AG20443 (cell line): Measurements from ENCODE around the gene VPS45.
A peak's percentile ranks its signal among the peaks of the same experiment; 100 is the strongest.
"Not testable (repeated sequence)": the region's sequence is repeated elsewhere in the genome, so short reads cannot be mapped to it uniquely, and the experiment has no call there.

Experiments
- DNase-seq: peaks from one replicate; pipeline ENCODE4 v3.0.0; 2012; ENCODE audit warnings: low spot score, mixed read lengths

Gene VPS45, protein sequence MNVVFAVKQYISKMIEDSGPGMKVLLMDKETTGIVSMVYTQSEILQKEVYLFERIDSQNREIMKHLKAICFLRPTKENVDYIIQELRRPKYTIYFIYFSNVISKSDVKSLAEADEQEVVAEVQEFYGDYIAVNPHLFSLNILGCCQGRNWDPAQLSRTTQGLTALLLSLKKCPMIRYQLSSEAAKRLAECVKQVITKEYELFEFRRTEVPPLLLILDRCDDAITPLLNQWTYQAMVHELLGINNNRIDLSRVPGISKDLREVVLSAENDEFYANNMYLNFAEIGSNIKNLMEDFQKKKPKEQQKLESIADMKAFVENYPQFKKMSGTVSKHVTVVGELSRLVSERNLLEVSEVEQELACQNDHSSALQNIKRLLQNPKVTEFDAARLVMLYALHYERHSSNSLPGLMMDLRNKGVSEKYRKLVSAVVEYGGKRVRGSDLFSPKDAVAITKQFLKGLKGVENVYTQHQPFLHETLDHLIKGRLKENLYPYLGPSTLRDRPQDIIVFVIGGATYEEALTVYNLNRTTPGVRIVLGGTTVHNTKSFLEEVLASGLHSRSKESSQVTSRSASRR

DNA sequence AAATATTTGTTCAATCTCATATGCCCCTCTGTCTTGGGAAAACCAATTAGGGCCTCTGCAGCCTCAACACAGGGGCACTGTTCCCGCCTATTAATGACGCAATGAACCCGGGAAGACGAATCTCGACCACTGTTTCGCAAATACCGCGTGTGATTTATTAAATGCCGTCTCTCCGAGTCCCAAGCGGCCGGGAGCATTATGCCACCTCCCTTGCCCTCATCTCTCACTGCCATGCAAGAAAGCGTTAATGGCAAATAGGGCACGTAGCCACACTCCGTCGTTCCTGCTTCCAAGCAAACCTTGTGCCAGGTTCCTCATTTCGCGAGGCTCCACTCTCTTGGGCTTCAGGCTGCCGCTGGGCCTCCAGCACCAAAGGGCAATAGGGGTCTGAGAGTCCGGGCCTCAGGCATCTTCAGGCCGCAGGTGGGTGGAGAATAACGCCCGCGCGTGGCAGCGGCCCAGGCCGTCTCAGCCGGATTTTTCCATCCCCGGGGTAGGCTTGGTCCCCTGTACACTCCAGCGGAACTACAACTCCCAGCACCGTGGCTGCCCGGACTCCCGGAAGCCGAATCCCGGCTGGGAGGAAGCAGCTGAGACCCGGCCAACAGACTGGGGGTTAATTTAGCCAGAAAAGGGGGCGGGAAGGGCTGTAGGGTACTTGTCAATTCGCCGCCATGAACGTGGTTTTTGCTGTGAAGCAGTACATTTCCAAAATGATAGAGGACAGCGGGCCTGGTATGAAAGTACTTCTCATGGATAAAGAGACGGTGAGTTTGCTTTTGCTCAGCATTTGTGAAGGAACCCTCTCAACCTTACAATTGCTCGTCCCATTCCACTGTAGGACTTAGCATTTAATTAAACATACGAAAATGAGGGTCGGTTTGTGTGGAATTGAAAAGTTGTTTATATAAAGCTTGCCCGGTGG, at the start of gene VPS45:
Gene VPS45, plus strand, starts transcription at position 593 of the 925 bp plus-strand sequence. Its CDS starts 82 bp downstream, at position 675.
- peak; percentile 95 for DNase-seq

DNA sequence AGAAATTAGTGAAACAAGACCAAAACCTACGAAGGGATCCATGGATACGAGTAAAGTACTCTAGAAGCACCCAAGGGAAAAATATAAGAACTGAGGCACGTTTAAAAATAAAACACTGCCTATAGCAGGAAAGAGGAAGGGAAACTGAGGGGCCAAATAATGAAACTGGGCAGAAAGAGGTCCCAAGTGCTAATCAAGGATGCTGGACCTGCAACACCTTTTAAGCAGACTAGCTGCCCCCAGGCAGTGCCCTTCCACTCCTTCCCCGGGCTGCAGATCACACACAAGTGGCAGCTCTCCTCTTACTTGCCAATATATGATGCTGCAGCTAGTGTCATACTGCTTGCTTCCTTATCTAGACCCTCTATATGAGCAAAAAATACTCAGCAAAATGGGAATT, 49.4 kb upstream of the VPS45 start:
- DNase-seq = no peak

DNA sequence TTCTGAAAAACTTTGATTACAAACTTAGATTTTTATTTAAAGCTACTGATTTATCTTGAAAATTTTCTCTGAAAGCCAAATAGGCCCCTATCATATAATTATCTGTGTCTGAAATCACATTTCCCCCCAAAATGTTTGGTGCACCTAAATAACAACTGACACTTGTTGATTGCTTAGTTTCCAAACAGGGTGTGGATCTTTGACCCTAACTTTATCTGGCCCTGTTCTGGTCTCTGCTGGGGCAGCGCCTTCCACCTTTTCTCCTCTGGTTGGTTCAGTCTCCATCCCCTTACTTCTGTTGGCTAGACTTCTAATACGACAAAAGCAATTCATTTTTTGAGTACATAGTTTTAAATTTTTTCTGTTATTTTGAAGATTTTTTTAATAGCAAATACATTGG, 46.9 kb upstream of the VPS45 start:
- no peak for DNase-seq

DNA sequence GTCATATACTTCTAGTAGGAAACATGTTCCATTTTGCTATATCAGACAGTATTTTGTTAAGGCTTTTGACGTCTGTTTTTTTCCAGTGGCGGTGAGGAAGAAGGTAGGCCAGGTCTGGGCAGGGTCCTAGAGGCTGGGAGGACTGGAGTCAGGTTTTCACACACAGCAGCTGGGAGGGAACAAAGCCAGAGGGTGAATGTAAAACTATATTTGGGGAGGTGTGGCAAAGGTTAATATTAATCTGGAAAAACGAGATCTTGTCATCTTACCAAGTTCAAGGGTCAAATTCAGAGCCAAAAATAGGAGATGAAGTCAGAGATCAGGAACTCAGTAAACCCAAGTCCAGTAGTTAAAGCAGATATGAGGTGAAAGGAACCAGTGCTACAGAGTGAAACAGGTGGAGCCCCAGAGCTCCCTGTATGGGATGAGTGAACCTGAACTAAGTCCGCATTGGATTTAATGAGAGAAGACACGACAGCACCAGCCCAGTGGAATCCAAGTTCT, 46.3 kb upstream of the VPS45 start:
- no peak for DNase-seq

DNA sequence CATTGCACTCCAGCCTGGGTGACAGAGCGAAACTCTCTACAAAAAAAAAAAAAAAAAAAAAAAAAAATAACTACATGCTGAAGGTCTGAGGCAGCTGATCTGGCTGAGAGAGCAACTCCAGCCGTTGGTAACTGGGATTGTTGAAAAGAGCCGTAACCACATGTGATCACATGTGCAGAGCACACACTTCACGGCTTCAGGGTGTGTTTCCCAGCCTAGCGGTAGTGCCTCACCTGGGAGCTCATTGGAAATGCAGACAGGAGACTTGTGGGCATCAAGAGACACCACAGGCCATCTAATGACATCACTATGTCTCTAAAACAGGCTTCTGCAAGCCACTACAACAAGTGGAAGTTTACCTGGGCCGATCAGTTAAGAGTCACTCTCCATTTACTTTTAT, 45.2 kb upstream of the VPS45 start:
- no peak for DNase-seq

DNA sequence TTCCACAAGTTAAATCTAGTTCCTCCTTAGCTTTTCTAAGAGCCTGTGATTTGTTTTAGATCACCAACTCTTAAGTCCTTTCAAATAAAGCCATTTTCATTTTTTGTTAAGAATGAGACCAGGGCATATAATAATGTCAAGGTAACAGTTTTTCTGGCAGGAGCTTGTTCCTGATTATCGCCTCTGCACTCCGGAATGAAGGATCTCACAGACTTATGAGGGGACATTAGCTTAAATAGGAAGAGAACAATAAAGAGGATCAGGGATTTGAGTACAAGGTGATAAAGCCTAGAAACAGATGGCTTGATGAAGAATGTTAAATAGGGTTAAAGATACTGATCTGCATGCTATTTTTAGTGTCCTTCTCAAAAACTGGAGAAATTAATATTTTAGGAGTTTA, 43.4 kb upstream of the VPS45 start:
- no peak for DNase-seq

DNA sequence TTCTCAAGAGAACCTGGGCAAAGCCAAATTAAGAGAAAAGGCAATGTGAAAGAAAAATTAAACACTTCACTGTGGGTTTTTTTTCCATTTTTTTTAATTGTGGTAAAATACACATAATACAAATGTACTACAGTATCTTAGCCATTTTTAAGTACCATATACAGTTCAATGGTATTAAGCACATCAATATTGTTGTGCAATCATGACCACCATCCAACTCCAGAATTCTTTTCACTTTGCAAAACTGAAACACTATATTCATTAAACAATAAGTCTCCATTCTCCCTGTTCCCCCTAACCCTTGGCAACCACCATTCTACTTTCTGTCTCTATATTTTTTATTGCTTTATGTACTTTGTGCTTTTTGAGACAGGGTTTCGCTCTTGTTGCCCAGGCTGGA, 39.3 kb upstream of the VPS45 start:
- no peak for DNase-seq

DNA sequence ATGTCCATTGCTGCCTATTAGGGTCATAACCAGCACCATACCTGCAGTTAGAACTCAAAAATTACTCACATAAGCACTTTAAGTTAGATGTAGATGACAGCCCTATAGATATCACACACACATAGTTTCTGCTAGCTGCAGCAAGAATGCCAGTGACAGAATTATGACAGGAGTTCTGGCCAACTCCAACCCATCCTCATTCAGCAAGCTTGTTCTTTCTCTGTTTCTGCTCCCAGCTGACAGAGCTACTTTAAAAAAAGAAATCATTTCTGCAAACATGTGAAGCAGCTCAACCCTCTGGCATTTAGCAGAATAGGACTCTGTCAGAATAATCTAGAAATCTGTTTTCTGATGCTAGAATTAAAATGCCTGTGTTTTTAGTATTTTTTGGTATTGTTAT, 33.2 kb upstream of the VPS45 start:
- no peak for DNase-seq

DNA sequence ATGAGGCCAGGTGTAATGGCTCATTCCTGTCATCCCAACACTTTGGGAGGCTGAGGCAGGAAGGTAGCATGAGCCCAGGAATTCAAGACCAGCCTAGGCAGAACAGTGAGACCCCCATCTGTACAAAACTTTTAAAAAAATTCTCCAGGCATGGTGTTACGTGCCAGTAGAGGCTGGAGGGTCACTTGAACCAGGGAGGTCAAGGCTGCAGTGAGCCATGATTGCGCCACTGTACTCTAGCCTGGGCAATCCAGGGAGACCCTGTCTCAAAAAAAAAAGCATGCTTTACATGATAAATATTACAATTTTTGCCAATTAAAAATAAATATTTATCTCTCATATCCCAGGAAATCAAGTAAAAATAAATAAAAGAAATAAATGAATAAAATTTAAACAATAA, 17.6 kb upstream of the VPS45 start:
- no peak for DNase-seq

DNA sequence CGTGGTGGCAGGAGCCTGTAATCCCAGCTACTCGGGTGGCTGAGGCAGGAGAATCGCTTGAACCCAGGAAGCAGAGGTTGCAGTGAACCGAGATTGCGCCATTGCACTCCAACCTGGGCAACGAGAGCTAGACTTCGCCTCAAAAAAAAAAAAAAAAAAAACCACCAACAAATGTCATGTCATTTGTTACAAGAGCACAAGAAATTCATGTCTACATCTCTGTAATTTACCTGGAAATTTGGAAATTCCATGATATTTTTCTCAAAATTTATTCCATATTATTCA, 16.5 kb upstream of the VPS45 start:
- DNase-seq = no peak

DNA sequence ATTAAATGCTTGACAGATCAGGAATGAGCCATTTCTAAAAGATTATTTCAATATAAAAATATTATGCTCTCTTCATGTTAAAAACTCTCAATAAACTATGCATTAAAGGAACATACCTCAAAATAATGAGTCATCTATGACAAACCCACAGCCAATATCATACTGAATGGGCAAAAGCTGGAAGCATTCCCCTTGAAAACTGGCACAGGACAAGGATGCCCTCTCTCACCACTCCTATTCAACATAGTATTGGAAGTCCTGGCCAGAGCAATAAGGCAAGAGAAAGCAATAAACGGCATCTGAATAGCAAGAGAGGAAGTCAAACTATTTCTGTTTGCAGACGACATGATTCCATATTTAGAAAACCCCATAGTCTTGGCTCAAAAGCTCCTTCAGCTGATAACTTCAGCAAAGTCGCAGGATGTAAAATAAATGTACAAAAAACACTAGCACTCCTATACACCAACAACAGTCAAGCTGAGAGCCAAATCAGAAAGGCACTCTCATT, 15.6 kb upstream of the VPS45 start:
- not testable (repeated sequence) for DNase-seq

DNA sequence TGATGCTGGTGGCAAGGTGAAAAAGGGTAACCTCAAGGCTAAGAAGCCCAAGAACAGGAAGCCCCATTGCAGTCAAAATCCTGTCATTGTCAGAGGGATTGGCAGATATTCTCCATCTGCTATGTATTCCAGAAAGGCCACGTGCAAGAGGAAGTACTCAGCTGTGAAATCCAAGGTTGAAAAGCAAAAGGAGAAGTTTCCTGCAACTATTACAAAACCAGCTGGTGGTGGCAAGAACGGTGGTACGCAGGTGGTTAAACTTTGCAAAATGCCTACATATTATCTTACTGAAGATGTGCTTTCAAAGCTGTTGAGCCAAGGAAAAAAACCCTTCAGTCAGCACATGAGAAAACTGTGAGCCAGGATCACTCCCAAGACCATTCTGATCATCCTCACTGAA, 13.7 kb upstream of the VPS45 start:
- DNase-seq = no peak

DNA sequence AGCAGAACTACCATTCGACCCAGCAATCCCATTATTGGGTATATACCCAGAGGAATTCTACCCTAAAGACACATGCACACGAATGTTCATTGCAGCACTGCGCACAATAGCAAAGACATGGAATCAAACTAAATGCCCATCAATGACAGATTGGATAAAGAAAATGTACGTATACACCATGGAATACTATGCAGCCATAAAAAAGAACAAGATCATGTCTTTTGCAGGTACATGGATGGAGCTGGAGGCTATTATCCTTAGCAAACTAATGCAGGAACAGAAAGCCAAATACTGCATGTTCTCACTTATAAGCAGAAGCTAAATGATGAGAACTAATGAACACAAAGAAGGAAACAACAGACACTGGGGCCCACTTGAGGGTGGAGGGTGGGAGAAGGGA, 12.1 kb upstream of the VPS45 start:
- DNase-seq = not testable (repeated sequence)

DNA sequence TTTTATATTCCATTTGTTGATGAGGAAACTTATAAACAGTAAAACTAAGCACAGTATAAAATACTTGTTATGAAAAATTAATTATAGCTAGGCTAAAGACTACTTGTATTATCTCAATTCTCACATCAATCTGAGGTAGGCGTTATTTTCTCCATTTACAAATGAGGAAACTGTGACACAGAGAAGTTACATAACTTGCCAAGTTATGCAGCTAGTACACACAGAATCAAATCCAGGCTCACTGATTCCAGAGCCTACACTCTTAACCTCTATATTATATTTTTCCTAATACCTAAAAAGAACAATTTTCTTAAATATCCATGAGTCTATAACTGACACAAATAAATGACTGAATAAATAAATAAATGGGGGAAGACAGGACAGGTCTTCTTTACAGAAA, 11.2 kb upstream of the VPS45 start:
- DNase-seq = no peak

DNA sequence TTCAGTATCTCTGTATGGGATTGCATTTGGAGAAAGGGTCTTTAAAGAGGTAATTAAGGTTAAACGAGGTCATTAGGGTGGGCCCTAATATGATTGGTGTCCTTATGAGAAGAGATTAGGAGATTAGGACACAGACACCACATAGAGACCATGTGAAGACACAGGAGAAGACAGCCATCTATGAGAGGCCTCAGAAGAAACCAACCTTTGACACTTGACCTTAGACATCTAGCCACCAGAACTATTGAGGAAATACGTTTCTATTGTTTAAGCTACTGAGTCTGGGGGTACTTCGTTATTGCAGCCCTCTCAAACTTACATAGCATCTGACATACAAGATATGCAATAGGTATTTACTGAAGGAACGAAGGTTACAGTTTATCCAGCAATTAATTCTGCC, 7.3 kb upstream of the VPS45 start:
- no peak for DNase-seq

DNA sequence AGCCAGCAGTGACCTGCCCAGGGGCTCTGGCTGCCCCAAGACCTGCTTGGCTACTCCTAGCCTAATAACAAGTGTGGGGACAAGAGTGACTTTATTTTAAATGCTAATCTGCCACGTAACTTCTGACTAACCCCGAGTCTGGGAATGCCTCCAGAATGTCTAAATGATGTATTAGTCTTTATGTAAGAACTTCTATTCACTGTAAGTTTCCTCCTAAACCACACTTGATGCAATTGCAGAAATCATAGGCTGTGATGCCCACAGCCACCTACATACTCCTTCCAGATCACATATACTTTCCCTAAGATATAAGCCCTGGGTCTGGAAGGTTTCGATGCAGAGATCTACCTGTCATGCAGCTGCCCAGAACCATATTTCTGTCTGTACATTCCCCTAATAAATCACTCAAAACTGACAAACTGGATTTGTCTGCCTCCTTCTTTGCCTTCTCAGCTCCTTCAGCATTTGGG, 5.9 kb upstream of the VPS45 start:
- peak; percentile 70 for DNase-seq

DNA sequence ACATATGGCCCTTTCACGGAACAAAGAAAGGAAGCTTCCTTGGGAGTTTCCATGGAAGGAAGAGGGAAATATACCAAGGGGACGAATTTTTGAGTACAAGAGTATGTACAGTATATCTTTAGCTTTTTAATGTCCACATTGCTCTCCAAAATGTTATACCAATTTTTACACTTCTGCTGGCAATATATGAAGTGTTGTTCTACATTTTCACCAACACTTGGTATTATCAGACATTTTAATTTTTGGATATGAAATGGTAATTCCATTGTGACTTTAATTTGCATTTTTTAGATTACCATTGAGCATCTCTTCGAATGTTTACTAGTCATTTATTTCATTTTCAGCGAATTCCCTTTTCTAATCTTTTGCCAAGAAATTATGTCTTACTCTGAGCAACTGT, 5.5 kb upstream of the VPS45 start:
- DNase-seq = no peak

DNA sequence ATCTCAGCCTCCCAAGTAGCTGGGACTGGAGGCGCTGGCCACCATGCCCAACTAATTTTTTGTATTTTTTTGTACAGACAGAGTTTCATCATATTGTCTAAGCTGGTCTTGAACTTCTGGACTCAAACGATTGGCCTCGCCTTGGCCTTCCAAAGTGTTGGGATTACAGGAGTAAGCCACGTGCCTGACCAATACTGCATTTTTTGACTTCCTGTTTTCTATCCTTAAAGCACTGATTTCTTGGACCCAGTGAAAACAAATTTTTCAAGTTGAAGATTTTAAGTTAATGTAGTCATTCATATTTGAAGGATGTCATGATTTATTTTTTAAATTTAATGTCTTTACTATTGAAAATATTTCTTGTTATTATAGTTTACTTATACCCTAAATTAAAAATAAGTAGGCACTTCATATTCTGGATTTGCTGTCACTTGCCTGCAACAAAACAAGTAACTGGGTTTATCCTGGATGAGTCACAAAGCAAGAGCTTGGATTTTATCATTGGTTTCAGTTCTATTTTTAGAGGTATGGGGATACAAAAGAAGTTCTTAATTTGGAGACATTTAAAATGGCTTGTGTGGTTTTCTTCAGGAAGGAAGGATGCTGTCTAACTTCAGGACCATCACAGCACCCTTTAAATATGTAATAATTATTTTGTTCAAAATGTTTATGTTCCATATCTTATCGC, 2.2 kb upstream of the VPS45 start:
- peak; percentile 25 for DNase-seq

DNA sequence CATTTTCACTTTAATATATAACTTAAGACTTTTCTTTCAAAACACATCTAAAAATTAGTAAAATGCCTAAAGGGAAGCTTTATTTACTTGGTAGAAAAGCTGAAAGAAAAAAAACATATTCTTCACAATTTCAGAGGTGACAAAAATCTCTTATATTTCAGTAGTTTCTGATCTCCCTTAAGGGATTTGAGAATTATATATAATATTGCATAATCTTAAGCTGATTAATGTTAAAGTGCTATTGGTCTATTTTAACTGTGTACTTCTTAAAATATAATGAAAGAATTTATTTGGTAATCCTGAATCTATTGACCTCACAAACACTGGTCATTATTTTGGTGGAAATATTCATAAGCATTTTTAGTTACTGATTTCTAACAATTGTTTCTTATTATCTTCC, 1.2 kb upstream of the VPS45 start:
- no peak for DNase-seq

DNA sequence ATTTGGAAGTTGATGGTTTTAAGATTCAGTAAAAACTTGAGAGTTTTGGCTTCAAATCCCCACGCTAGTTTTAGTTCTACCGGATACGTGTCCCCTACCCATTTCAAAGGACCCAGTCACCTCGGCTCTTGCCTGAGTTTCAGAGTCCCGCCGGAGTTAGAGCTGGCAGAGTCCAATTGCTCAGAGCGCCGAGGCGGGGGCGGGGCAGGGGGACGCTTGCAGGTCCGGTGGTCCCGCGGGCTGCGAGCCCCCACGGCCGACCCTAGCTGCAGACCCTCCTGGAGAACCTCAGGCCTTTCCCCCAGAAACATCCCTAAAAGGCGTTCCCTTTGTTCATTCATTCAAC, 765 bp upstream of the VPS45 start:
- DNase-seq = no peak

DNA sequence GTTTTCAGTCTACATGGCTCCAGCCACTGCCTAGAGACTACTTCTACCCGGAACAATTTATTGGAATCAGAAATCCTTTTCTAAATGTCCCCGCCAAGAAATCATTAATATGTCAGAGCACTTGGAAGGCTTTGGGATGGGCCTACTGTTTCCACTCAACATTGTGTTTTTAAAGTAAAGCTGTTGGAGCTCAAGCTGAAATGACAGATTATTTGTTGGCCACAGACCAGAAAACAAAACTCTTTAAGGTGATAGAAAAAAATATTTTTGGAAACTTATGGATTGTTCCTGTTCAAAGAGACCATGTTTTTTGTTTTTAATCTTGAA, 496 bp downstream of the VPS45 start:
- DNase-seq = no peak

DNA sequence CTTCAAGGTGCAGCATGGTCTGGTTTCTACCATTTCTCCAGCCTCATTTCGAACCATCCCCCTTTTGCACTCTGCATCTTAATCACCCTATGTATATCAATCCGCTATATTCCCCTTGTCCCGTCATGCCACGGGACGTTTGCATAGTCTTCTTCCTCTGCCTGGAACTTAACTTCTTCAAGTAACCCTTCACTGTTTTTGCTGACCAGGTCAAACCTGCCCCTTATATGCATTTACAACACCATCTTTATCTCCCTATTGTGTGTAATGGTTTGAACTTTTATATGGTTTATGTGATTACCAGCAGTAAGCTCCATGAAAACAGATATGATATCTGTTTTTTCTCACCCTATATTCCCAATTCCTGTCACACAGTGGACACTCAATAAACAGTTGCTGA, 2.3 kb downstream of the VPS45 start:
- DNase-seq = no peak
